ENCODE data around the gene LGMN. TPM values are rescaled to one million over a fixed set of nuclear protein-coding genes. Genes with fewer than 3 reads are reported as not detected.
A peak's percentile ranks its signal among the peaks of the same experiment; 100 is the strongest.

Gene LGMN
- total RNA-seq, 1 experiment from 2014 or later, result 94.2 TPM

- no peaks in the 10 kb centered on the region for H3K27me3 ChIP-seq (replicated peaks; ENCODE audit: control insufficient read depth, insufficient read depth, low read length)
- no peak for TF ChIP-seq CTCF (IDR thresholded peaks at IDR 0.05; ENCODE audit: insufficient read depth in 1 of 2, low read depth in 1 of 2, low read length in 1 of 2, severe bottlenecking in 1 of 2, unreplicated experiment in 1 of 2)
- Mint-ChIP-seq H3K36me3 (ENCODE audit: insufficient read depth, unreplicated experiment) (peaks cover 18% of the 10 kb centered on the region), H3K9me3 (ENCODE audit: unreplicated experiment) (no peaks in the 10 kb centered on the region), H3K4me1 (ENCODE audit: low read depth, unreplicated experiment) (peaks cover 7% of the 10 kb centered on the region), H3K27me3 (ENCODE audit: insufficient read depth, unreplicated experiment) (peaks cover 9% of the 10 kb centered on the region), H3K27ac (ENCODE audit: unreplicated experiment) (no peak overlapping the region), H3K4me3 (ENCODE audit: unreplicated experiment) (no peak overlapping the region)
- no peaks in the 10 kb centered on the region for H3K9me3 ChIP-seq
- DNase-seq, result no peak
- H3K4me3 ChIP-seq (ENCODE audit: low read depth, low read length), result no peak overlapping the region
- CTCF ChIA-PET, result interaction anchor here (0.7 kb wide), 1 partner anchor 105 kb away, joined by 3 read pairs; no protein-coding TSS in a partner anchor
- POLR2A ChIA-PET, result no interaction called here
- intact Hi-C loops (cut with micrococcal nuclease; ENCODE audit: unreplicated experiment), result no loop called here
- no peaks in the 10 kb centered on the region for H3K36me3 ChIP-seq (ENCODE audit: control insufficient read depth, insufficient read depth, low read length)
- BruUV-seq (replicated peaks), result no TSS peak
- H3K4me1 ChIP-seq, result 0 out of 2 replicates have a peak, but pooled peaks cover 5% of the 10 kb centered on the region
Measured at GRCh38 chr14:92693998-92694795, 54.2 kb downstream of the LGMN start.

- H3K27me3 Mint-ChIP-seq (ENCODE audit: insufficient read depth, unreplicated experiment), result peaks cover 9% of the 10 kb centered on the region
- Histone ChIP-seq H3K4me1 (0 out of 2 replicates have a peak, but pooled peaks cover 5% of the 10 kb centered on the region), H3K9me3 (no peaks in the 10 kb centered on the region), H3K36me3 (ENCODE audit: control insufficient read depth, insufficient read depth, low read length) (no peaks in the 10 kb centered on the region; the same call in 1 of the 2 replicates), H3K4me3 (ENCODE audit: low read depth, low read length) (no peak overlapping the region), H3K27me3 (replicated peaks; ENCODE audit: control insufficient read depth, insufficient read depth, low read length) (no peaks in the 10 kb centered on the region)
- POLR2A ChIA-PET, result no interaction called here
- no peak for TF ChIP-seq CTCF (IDR thresholded peaks at IDR 0.05; ENCODE audit: insufficient read depth in 1 of 2, low read depth in 1 of 2, low read length in 1 of 2, severe bottlenecking in 1 of 2, unreplicated experiment in 1 of 2)
- H3K4me3 Mint-ChIP-seq (ENCODE audit: unreplicated experiment), result no peak overlapping the region
- no peak overlapping the region for H3K27ac Mint-ChIP-seq (ENCODE audit: unreplicated experiment)
- CTCF ChIA-PET, result no interaction called here
- BruUV-seq (replicated peaks), result no TSS peak
- no peak for DNase-seq
- intact Hi-C loops (cut with micrococcal nuclease; ENCODE audit: unreplicated experiment), result no loop called here
- no peaks in the 10 kb centered on the region for H3K9me3 Mint-ChIP-seq (ENCODE audit: unreplicated experiment)
- H3K36me3 Mint-ChIP-seq (ENCODE audit: insufficient read depth, unreplicated experiment), result peaks cover 18% of the 10 kb centered on the region
- peaks cover 7% of the 10 kb centered on the region for H3K4me1 Mint-ChIP-seq (ENCODE audit: low read depth, unreplicated experiment)
Measured at GRCh38 chr14:92692822-92693226, 55.6 kb downstream of the LGMN start.

- no peaks in the 10 kb centered on the region for H3K9me3 ChIP-seq
- 0 out of 2 replicates have a peak, but pooled peaks cover 5% of the 10 kb centered on the region for H3K4me1 ChIP-seq
- no peak overlapping the region for H3K4me3 ChIP-seq (ENCODE audit: low read depth, low read length)
- H3K4me1 Mint-ChIP-seq (ENCODE audit: low read depth, unreplicated experiment), result peaks cover 7% of the 10 kb centered on the region
- H3K36me3 Mint-ChIP-seq (ENCODE audit: insufficient read depth, unreplicated experiment), result peaks cover 23% of the 10 kb centered on the region
- ChIA-PET POLR2A (no interaction called here), CTCF (interaction anchor here (0.7 to 1.2 kb wide), 5 partner anchors 42 to 193 kb away, joined by 3 to 8 read pairs (median 3); no protein-coding TSS in a partner anchor)
- intact Hi-C loops (cut with micrococcal nuclease; ENCODE audit: unreplicated experiment), result no loop called here
- H3K27me3 Mint-ChIP-seq (ENCODE audit: insufficient read depth, unreplicated experiment), result peaks cover 2% of the 10 kb centered on the region
- BruUV-seq (replicated peaks), result no TSS peak
- no peak overlapping the region for H3K27ac Mint-ChIP-seq (ENCODE audit: unreplicated experiment)
- H3K36me3 ChIP-seq (ENCODE audit: control insufficient read depth, insufficient read depth, low read length), result no peaks in the 10 kb centered on the region; the same call in 1 of the 2 replicates
- no peak overlapping the region for H3K4me3 Mint-ChIP-seq (ENCODE audit: unreplicated experiment)
- H3K9me3 Mint-ChIP-seq (ENCODE audit: unreplicated experiment), result no peaks in the 10 kb centered on the region
- TF ChIP-seq CTCF (IDR thresholded peaks at IDR 0.05; ENCODE audit: insufficient read depth in 1 of 2, low read depth in 1 of 2, low read length in 1 of 2, severe bottlenecking in 1 of 2, unreplicated experiment in 1 of 2), result peak; percentile 50 to 84
- DNase-seq, result peak in 1 of 2 experiments; percentile 61
- H3K27me3 ChIP-seq (replicated peaks; ENCODE audit: control insufficient read depth, insufficient read depth, low read length), result no peaks in the 10 kb centered on the region
Measured at GRCh38 chr14:92690171-92691011, 58.0 kb downstream of the LGMN start.

Measured in Caco-2 (cell line).